K562 (cell line): ENCODE data around the gene MVD. TPM values are rescaled to one million over a fixed set of nuclear protein-coding genes. Genes with fewer than 3 reads are reported as not detected.

ENCODE experiments used
- ATAC-seq: fragments of 200-7000 bp; cut with Tn5 transposase; 3 replicates; pipeline ENCODE4 v1.9.1; 2020; ENCODE audit warnings: moderate library complexity
- BruUV-seq: library from RNA; stranded (reverse); fragments of 400-500 nt; replicated peaks from 2 replicates; lab custom pipeline; 2021; lab: Mats Ljungman, UMichigan
- CTCF ChIA-PET: fragments of 300-600 bp; formaldehyde crosslinking; extraction: SDS; loops from one replicate; lab custom pipeline; 2021; ENCODE audit warnings: low intra/inter-chr PET ratio; lab: Yijun Ruan, JAX
- POLR2A ChIA-PET: fragments of 300-600, 350-650 bp; sonication (Branson Sonifier 250); formaldehyde crosslinking; extraction: SDS; loops from one replicate; lab custom pipeline; 2021; ENCODE audit warnings: antibody characterized with exemption, inconsistent platforms; lab: Yijun Ruan, JAX
- DNase-seq, 4 experiments: peaks; one replicate each; pipeline versions ENCODE4 v3.0.0 to v3.0.0-alpha.2; 2011 to 2018; ENCODE audit warnings: low spot score in 3 of 4, mixed read lengths in 3 of 4; ENCODE audit errors: extremely low read depth in 1 of 4
- FAIRE-seq: peaks from 2 replicates; lab custom pipeline; 2011; peaks lifted over from hg19 to GRCh38; lab: Jason Lieb, UNC
- H2AFZ ChIP-seq: 2 replicates; pipeline ENCODE4 v1.6.0; 2011; ENCODE audit warnings: low read depth, low read length, control low read depth, inconsistent platforms
- H3K27ac ChIP-seq: fragments of 200-600 bp; 3 replicates; pipeline ENCODE4 v1.8.0; 2011; ENCODE audit warnings: low read depth, mild to moderate bottlenecking, control low read depth, inconsistent platforms, low read length, moderate library complexity, mixed read lengths; ENCODE audit errors: extremely low read depth
- H3K27me3 ChIP-seq, 2 experiments: fragments of 300-600 bp in 1 of 2; 2 replicates in 1 of 2; 3 replicates in 1 of 2; pipeline versions ENCODE4 v1.6.0 to v1.8.0; 2011; ENCODE audit warnings: inconsistent platforms in 2 of 2, low read length in 2 of 2, mild to moderate bottlenecking in 1 of 2, mixed read lengths in 1 of 2, moderate library complexity in 1 of 2; ENCODE audit not compliant: control insufficient read depth in 2 of 2, insufficient read depth in 2 of 2
- H3K36me3 ChIP-seq: fragments of 300-600 bp; 3 replicates; pipeline ENCODE4 v1.8.0; 2011; ENCODE audit warnings: mild to moderate bottlenecking, low read length, inconsistent platforms; ENCODE audit not compliant: control insufficient read depth, insufficient read depth
- H3K4me1 ChIP-seq, 2 experiments: fragments of 200-600 bp in 1 of 2; replicated peaks in 1 of 2; 2 replicates in 1 of 2; 3 replicates in 1 of 2; pipeline versions ENCODE4 v1.5.1 to v1.8.0; 2011; ENCODE audit warnings: inconsistent platforms in 2 of 2, low read length in 2 of 2, mild to moderate bottlenecking in 1 of 2, mixed read lengths in 1 of 2, moderate library complexity in 1 of 2; ENCODE audit not compliant: control insufficient read depth in 2 of 2, insufficient read depth in 2 of 2
- H3K4me2 ChIP-seq: 2 replicates; pipeline ENCODE4 v1.6.1; 2011; ENCODE audit warnings: low read length, control low read depth, inconsistent platforms, mixed read lengths; ENCODE audit not compliant: insufficient read depth
- H3K4me3 ChIP-seq: fragments of 200-600 bp; sonication (generic), shearing (Covaris generic); 2 replicates; pipeline ENCODE4 v1.5.1; 2016; ENCODE audit warnings: control low read depth, inconsistent platforms
- H3K79me2 ChIP-seq: fragments of 200-600 bp; 3 replicates; pipeline ENCODE4 v1.8.0; 2011; ENCODE audit warnings: low read length, inconsistent platforms; ENCODE audit not compliant: control insufficient read depth, insufficient read depth
- H3K9ac ChIP-seq, 2 experiments: 2 replicates each; pipeline versions ENCODE4 v1.6.0 to v1.6.1; 2011; ENCODE audit warnings: low read depth in 2 of 2, low read length in 2 of 2, control low read depth in 1 of 2, inconsistent platforms in 1 of 2, mild to moderate bottlenecking in 1 of 2, mixed read lengths in 1 of 2; ENCODE audit not compliant: insufficient read depth in 1 of 2
- H3K9me1 ChIP-seq: one replicate; pipeline ENCODE4 v1.6.0; 2011; ENCODE audit warnings: inconsistent platforms, mild to moderate bottlenecking, low read length, moderate library complexity; ENCODE audit not compliant: control insufficient read depth, insufficient read depth
- H3K9me3 ChIP-seq: replicated peaks from 2 replicates; pipeline ENCODE4 v1.5.1; 2011; ENCODE audit warnings: low read depth, low read length, inconsistent platforms; ENCODE audit not compliant: control insufficient read depth, insufficient read depth
- H4K20me1 ChIP-seq: replicated peaks from 2 replicates; pipeline ENCODE4 v1.6.1; 2011; ENCODE audit warnings: low read length, inconsistent platforms, mixed read lengths; ENCODE audit not compliant: control insufficient read depth, insufficient read depth
- FOXK1 ChIP-seq: sonication (generic); formaldehyde crosslinking; IDR thresholded peaks from 2 replicates; pipeline ENCODE4 v1.8.0; 2022; ENCODE audit warnings: missing genetic modification reagents, mild to moderate bottlenecking, borderline replicate concordance
- POLR2A ChIP-seq: fragments of 450-650 bp; conservative IDR thresholded peaks from 2 replicates; pipeline ENCODE4 v1.6.1; 2016
- POLR2G ChIP-seq: fragments of 200-400 bp; formaldehyde crosslinking; IDR thresholded peaks from 2 replicates; pipeline ENCODE4 v1.6.1; 2017; ENCODE audit warnings: low read depth, mild to moderate bottlenecking, antibody characterized with exemption, low read length, moderate library complexity
- RBFOX2 ChIP-seq: fragments of 200-400 bp; formaldehyde crosslinking; IDR thresholded peaks from 2 replicates; pipeline ENCODE4 v1.6.1; 2017; ENCODE audit warnings: low read depth, mild to moderate bottlenecking, low read length, moderate library complexity
- ZKSCAN8 ChIP-seq: fragments of 200-800 bp; sonication (Bioruptor generic); IDR thresholded peaks from 2 replicates; pipeline ENCODE4 v1.6.1; 2016; ENCODE audit warnings: missing genetic modification characterization, missing compliant biosample characterization
- WGBS: fragments of 100-300 bp; shearing (Covaris generic); methylation state at CpG from one replicate; pipeline ENCODE4 v1.1.6; 2016; ENCODE audit warnings: low coverage, mixed read lengths; ENCODE audit not compliant: insufficient coverage; ENCODE audit errors: missing lambda C conversion rate; 5-methylcytosine and 5-hydroxymethylcytosine counted together
- in situ Hi-C: fragments of 300-500 bp; cut with MboI; formaldehyde crosslinking; loops from 4 replicates; pipeline ENCODE4 v1.15.0; 2018; ENCODE audit warnings: inconsistent platforms, mixed read lengths
- intact Hi-C: fragments of 100-400 bp; cut with micrococcal nuclease; formaldehyde crosslinking; loops from 2 replicates; pipeline ENCODE4 v1.14.2; 2022
- polyA plus RNA-seq, 8 experiments: library from polyadenylated mRNA; depleted of rRNA in 4 of 8; stranded (reverse) in 5 of 8; unstranded in 3 of 8; fragments of >200 nt; fragmentation: Nextera tagmentation in 2 of 8; fragmentation: Illumina TruSeq in 1 of 8; extraction: Ambion mirVana in 2 of 8; extraction: Trizol in 1 of 8; gene quantifications; 2 replicates each; pipeline versions ENCODE4 v1.2.1 to v1.2.3, GENCODE V29; 2011 to 2014; ENCODE audit warnings: inconsistent platforms in 1 of 8, missing spikeins in 1 of 8
- total RNA-seq, 7 experiments: library from RNA; depleted of rRNA in 6 of 7; stranded (reverse); fragments of >200 nt in 6 of 7; fragmentation: Illumina TruSeq in 2 of 7; extraction: Trizol in 2 of 7; gene quantifications; 2 replicates each; pipeline versions ENCODE4 v1.2.1 to v1.2.3, GENCODE V29; 2011 to 2021; ENCODE audit warnings: low replicate concordance in 1 of 7
- TF ChIP-seq, protein P1 (sequence below): fragments of 200-800 bp; sonication (Bioruptor generic); IDR thresholded peaks from 2 replicates; pipeline ENCODE4 v1.6.1; 2017; ENCODE audit warnings: missing genetic modification characterization, missing compliant biosample characterization
- TF ChIP-seq, protein P2 (sequence below): fragments of 450-650 bp; IDR thresholded peaks from 2 replicates; pipeline ENCODE4 v1.6.1; 2016; ENCODE audit warnings: low read depth
- TF ChIP-seq, protein P3 (sequence below): fragments of 250-450 bp; sonication (Bioruptor Pico); IDR thresholded peaks from 2 replicates; pipeline ENCODE4 v1.5.0; 2022; ENCODE audit warnings: mild to moderate bottlenecking

MVD gene
- total and polyA plus RNA-seq, 9 of the 15 experiments (the other 6 are each of a cell fraction or from before 2014, with no cell fraction given), result 12.2 to 141 (median 45.3) TPM

- intact Hi-C loops (no loop called here), in situ Hi-C loops (no loop called here)
- ChIA-PET CTCF (no interaction called here), POLR2A (interaction anchor here (0.6 kb wide), 1 partner anchor 17 kb away, joined by 3 read pairs; no protein-coding TSS in a partner anchor)
- no TSS peak for BruUV-seq
- ATAC-seq (no peak), FAIRE-seq (no peak), DNase-seq (no peak)
- H4K20me1 ChIP-seq, result no peaks in the 10 kb centered on the region; the same call in 1 of the 2 replicates
- H3K9me3 ChIP-seq, result no peaks in the 10 kb centered on the region
- no peak overlapping the region for H3K4me3 ChIP-seq
- peaks cover 0 to 45% of the 10 kb centered on the region in 2 experiments; a peak in 2 of 5 replicates for H3K4me1 ChIP-seq
- peak overlapping the region in 1 of 2 experiments; percentile 76; a peak in 2 of 4 replicates for H3K9ac ChIP-seq
- peak; percentile 59 for TF ChIP-seq POLR2G
- no peak for TF ChIP-seq FOXK1 (CRISPR knock-in tag)
- peak; percentile 31; the same call in 1 of the 2 replicates for TF ChIP-seq RBFOX2
- no peak for TF ChIP-seq ZKSCAN8 (CRISPR knock-in tag)
- TF ChIP-seq, protein P1, sequence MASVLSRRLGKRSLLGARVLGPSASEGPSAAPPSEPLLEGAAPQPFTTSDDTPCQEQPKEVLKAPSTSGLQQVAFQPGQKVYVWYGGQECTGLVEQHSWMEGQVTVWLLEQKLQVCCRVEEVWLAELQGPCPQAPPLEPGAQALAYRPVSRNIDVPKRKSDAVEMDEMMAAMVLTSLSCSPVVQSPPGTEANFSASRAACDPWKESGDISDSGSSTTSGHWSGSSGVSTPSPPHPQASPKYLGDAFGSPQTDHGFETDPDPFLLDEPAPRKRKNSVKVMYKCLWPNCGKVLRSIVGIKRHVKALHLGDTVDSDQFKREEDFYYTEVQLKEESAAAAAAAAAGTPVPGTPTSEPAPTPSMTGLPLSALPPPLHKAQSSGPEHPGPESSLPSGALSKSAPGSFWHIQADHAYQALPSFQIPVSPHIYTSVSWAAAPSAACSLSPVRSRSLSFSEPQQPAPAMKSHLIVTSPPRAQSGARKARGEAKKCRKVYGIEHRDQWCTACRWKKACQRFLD (CRISPR knock-in tag), result no peak
- TF ChIP-seq, protein P2, sequence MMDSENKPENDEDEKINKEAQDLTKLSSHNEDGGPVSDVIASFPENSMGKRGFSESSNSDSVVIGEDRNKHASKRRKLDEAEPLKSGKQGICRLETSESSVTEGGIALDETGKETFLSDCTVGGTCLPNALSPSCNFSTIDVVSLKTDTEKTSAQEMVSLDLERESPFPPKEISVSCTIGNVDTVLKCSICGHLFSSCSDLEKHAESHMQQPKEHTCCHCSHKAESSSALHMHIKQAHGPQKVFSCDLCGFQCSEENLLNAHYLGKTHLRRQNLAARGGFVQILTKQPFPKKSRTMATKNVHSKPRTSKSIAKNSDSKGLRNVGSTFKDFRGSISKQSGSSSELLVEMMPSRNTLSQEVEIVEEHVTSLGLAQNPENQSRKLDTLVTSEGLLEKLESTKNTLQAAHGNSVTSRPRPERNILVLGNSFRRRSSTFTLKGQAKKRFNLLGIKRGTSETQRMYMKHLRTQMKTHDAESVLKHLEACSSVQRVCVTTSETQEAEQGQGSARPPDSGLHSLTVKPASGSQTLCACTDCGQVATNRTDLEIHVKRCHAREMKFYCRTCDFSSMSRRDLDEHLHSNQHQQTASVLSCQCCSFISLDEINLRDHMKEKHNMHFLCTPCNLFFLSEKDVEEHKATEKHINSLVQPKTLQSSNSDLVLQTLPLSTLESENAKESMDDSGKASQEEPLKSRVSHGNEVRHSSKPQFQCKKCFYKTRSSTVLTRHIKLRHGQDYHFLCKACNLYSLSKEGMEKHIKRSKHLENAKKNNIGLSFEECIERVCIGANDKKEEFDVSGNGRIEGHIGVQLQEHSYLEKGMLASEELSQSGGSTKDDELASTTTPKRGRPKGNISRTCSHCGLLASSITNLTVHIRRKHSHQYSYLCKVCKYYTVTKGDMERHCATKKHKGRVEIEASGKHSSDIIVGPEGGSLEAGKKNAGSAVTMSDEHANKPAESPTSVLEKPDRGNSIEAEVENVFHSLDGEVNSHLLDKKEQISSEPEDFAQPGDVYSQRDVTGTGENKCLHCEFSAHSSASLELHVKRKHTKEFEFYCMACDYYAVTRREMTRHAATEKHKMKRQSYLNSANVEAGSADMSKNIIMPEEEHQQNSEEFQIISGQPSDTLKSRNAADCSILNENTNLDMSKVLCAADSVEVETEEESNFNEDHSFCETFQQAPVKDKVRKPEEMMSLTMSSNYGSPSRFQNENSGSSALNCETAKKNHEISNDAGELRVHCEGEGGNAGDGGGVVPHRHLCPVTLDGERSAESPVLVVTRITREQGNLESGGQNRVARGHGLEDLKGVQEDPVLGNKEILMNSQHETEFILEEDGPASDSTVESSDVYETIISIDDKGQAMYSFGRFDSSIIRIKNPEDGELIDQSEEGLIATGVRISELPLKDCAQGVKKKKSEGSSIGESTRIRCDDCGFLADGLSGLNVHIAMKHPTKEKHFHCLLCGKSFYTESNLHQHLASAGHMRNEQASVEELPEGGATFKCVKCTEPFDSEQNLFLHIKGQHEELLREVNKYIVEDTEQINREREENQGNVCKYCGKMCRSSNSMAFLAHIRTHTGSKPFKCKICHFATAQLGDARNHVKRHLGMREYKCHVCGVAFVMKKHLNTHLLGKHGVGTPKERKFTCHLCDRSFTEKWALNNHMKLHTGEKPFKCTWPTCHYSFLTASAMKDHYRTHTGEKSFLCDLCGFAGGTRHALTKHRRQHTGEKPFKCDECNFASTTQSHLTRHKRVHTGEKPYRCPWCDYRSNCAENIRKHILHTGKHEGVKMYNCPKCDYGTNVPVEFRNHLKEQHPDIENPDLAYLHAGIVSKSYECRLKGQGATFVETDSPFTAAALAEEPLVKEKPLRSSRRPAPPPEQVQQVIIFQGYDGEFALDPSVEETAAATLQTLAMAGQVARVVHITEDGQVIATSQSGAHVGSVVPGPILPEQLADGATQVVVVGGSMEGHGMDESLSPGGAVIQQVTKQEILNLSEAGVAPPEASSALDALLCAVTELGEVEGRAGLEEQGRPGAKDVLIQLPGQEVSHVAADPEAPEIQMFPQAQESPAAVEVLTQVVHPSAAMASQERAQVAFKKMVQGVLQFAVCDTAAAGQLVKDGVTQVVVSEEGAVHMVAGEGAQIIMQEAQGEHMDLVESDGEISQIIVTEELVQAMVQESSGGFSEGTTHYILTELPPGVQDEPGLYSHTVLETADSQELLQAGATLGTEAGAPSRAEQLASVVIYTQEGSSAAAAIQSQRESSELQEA, result no peak
- TF ChIP-seq, protein P3, sequence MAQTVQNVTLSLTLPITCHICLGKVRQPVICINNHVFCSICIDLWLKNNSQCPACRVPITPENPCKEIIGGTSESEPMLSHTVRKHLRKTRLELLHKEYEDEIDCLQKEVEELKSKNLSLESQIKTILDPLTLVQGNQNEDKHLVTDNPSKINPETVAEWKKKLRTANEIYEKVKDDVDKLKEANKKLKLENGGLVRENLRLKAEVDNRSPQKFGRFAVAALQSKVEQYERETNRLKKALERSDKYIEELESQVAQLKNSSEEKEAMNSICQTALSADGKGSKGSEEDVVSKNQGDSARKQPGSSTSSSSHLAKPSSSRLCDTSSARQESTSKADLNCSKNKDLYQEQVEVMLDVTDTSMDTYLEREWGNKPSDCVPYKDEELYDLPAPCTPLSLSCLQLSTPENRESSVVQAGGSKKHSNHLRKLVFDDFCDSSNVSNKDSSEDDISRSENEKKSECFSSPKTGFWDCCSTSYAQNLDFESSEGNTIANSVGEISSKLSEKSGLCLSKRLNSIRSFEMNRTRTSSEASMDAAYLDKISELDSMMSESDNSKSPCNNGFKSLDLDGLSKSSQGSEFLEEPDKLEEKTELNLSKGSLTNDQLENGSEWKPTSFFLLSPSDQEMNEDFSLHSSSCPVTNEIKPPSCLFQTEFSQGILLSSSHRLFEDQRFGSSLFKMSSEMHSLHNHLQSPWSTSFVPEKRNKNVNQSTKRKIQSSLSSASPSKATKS, result no peak
- TF ChIP-seq POLR2A, result 0 out of 2 replicates have a peak, but pooled peaks have one; percentile 4
- H3K36me3 ChIP-seq, result peaks cover 3% of the 10 kb centered on the region; the same call in 1 of the 3 replicates
- no peaks in the 10 kb centered on the region for H3K9me1 ChIP-seq
- no peak overlapping the region for H3K27ac ChIP-seq
- no peak overlapping the region for H3K4me2 ChIP-seq
- WGBS, result 69% methylated on average over 20 of the region's 22 CpGs
- H3K79me2 ChIP-seq, result no peaks in the 10 kb centered on the region
- no peaks in the 10 kb centered on the region for H3K27me3 ChIP-seq
- no peak overlapping the region for H2AFZ ChIP-seq
Measured at GRCh38 chr16:88676502-88677242, 13.8 kb upstream of the MVD start.
